ENCODE results near the gene C4orf33.
"Not testable (repeated sequence)": the region's sequence is repeated elsewhere in the genome, so short reads cannot be mapped to it uniquely, and the experiment has no call there.

Gene C4orf33

DNA sequence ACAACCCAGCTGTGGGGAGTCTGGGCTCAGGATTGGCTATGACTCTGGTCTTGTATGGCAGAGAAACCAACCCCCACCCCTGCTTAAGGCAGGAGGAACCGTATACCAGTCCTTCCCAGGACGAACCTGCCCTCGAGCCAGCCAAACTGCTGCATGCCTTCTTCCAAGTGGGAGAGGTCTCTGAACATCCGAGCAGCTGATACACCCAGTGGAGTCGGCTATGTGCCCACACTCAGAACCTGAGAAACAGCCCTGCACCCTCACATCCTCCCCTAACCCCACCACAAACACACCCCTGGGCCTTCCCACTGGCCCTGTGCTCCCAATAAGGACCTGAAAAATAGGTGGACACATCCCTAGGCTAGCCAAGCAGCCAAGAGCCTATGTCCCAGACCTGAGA lies 21.8 kb downstream of the C4orf33 start:
- H3K9me3 ChIP-seq (ENCODE audit: control insufficient read depth in 1 of 2, low read length in 2 of 2) = no peaks in the 10 kb centered on the region
- no peaks in the 10 kb centered on the region for H3K36me3 ChIP-seq (ENCODE audit: control insufficient read depth in 1 of 2, insufficient read depth in 2 of 2, low read length in 2 of 2)
- H3K9ac ChIP-seq (ENCODE audit: low read depth in 1 of 2, low read length in 2 of 2) = no peak overlapping the region
- H3K27ac ChIP-seq (ENCODE audit: low read depth, low read length) = no peak overlapping the region
- H3K4me1 ChIP-seq (ENCODE audit: control insufficient read depth in 1 of 2, insufficient read depth in 2 of 2, low read length in 2 of 2) = no peaks in the 10 kb centered on the region
- H3K4me3 ChIP-seq (ENCODE audit: low read depth in 1 of 2, low read length in 2 of 2) = no peak overlapping the region
- H3K27me3 ChIP-seq (ENCODE audit: control insufficient read depth in 1 of 2, insufficient read depth in 2 of 2, low read length in 2 of 2) = no peaks in the 10 kb centered on the region

GRCh38 chr4:129126614-129127013 lies 30.7 kb downstream of the C4orf33 start:
- H3K27me3 ChIP-seq (ENCODE audit: control insufficient read depth in 1 of 2, insufficient read depth in 2 of 2, low read length in 2 of 2); H3K27ac ChIP-seq (ENCODE audit: low read depth, low read length); H3K9me3 ChIP-seq (ENCODE audit: control insufficient read depth in 1 of 2, low read length in 2 of 2); H3K36me3 ChIP-seq (ENCODE audit: control insufficient read depth in 1 of 2, insufficient read depth in 2 of 2, low read length in 2 of 2); H3K9ac ChIP-seq (ENCODE audit: low read depth in 1 of 2, low read length in 2 of 2); H3K4me1 ChIP-seq (ENCODE audit: control insufficient read depth in 1 of 2, insufficient read depth in 2 of 2, low read length in 2 of 2); H3K4me3 ChIP-seq (ENCODE audit: low read depth in 1 of 2, low read length in 2 of 2): not testable (repeated sequence)

GRCh38 chr4:129129143-129129542 lies 33.2 kb downstream of the C4orf33 start:
- no peaks in the 10 kb centered on the region for H3K27me3 ChIP-seq (ENCODE audit: control insufficient read depth in 1 of 2, insufficient read depth in 2 of 2, low read length in 2 of 2)
- H3K9me3 ChIP-seq (ENCODE audit: control insufficient read depth in 1 of 2, low read length in 2 of 2) = peaks cover 0 to 3% of the 10 kb centered on the region in 2 donors
- no peak overlapping the region for H3K27ac ChIP-seq (ENCODE audit: low read depth, low read length)
- H3K4me3 ChIP-seq (ENCODE audit: low read depth in 1 of 2, low read length in 2 of 2) = no peak overlapping the region
- no peaks in the 10 kb centered on the region for H3K36me3 ChIP-seq (ENCODE audit: control insufficient read depth in 1 of 2, insufficient read depth in 2 of 2, low read length in 2 of 2)
- H3K9ac ChIP-seq (ENCODE audit: low read depth in 1 of 2, low read length in 2 of 2) = no peak overlapping the region
- H3K4me1 ChIP-seq (ENCODE audit: control insufficient read depth in 1 of 2, insufficient read depth in 2 of 2, low read length in 2 of 2) = no peaks in the 10 kb centered on the region

- no peaks in the 10 kb centered on the region for H3K27me3 ChIP-seq (ENCODE audit: control insufficient read depth in 1 of 2, insufficient read depth in 2 of 2, low read length in 2 of 2)
- H3K27ac ChIP-seq (ENCODE audit: low read depth, low read length) = no peak overlapping the region
- H3K4me1 ChIP-seq (ENCODE audit: control insufficient read depth in 1 of 2, insufficient read depth in 2 of 2, low read length in 2 of 2) = no peaks in the 10 kb centered on the region
- H3K9ac ChIP-seq (ENCODE audit: low read depth in 1 of 2, low read length in 2 of 2) = no peak overlapping the region
- no peak overlapping the region for H3K4me3 ChIP-seq (ENCODE audit: low read depth in 1 of 2, low read length in 2 of 2)
- no peaks in the 10 kb centered on the region for H3K36me3 ChIP-seq (ENCODE audit: control insufficient read depth in 1 of 2, insufficient read depth in 2 of 2, low read length in 2 of 2)
- H3K9me3 ChIP-seq (ENCODE audit: control insufficient read depth in 1 of 2, low read length in 2 of 2) = peaks cover 0 to 3% of the 10 kb centered on the region in 2 donors
Measured at GRCh38 chr4:129131343-129131742, 35.4 kb downstream of the C4orf33 start.

- Histone ChIP-seq H3K4me1 (ENCODE audit: control insufficient read depth in 1 of 2, insufficient read depth in 2 of 2, low read length in 2 of 2) (no peaks in the 10 kb centered on the region), H3K9me3 (ENCODE audit: control insufficient read depth in 1 of 2, low read length in 2 of 2) (peaks cover 0 to under 1% of the 10 kb centered on the region in 2 donors), H3K27me3 (ENCODE audit: control insufficient read depth in 1 of 2, insufficient read depth in 2 of 2, low read length in 2 of 2) (no peaks in the 10 kb centered on the region), H3K4me3 (ENCODE audit: low read depth in 1 of 2, low read length in 2 of 2) (no peak overlapping the region), H3K36me3 (ENCODE audit: control insufficient read depth in 1 of 2, insufficient read depth in 2 of 2, low read length in 2 of 2) (no peaks in the 10 kb centered on the region), H3K27ac (ENCODE audit: low read depth, low read length) (no peak overlapping the region), H3K9ac (ENCODE audit: low read depth in 1 of 2, low read length in 2 of 2) (no peak overlapping the region)
Measured at GRCh38 chr4:129136433-129136832, 40.5 kb downstream of the C4orf33 start.

DNA sequence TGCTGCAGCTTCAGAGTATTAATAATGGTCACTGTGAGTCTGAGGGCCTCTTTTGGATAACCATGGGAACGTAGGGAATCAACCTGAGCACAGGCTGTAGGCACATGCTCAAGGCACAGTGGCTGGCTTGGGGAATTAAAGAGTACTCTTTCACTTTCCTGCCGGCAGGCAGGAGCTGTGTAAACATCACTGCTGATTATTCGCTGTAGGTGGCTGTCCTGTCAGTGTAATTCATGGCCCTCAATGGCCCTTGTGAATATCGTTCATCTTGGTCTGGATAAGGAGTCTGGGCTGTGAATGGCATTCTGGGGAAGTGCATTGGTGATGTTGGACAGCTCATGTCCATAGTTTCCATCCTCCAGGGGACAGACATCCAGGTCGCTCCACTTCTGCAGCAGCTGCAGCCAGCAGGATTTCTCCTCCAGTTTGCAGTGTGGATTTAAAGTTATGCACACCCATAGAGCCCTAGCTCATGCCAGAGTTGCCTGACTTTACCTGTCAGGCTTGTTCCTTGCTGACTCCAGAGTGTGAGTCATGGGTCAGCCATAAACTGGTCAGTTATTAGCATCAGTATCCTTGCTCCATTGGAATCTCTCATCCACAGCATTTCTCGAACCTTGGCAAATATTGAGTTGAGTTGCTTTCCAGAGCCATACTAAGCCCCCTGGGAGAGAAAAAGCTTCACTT lies 43.0 kb downstream of the C4orf33 start:
- no peak overlapping the region for H3K4me3 ChIP-seq (ENCODE audit: low read depth in 1 of 2, low read length in 2 of 2)
- no peaks in the 10 kb centered on the region for H3K4me1 ChIP-seq (ENCODE audit: control insufficient read depth in 1 of 2, insufficient read depth in 2 of 2, low read length in 2 of 2)
- H3K9ac ChIP-seq (ENCODE audit: low read depth in 1 of 2, low read length in 2 of 2) = no peak overlapping the region
- H3K27ac ChIP-seq (ENCODE audit: low read depth, low read length) = no peak overlapping the region
- H3K27me3 ChIP-seq (ENCODE audit: control insufficient read depth in 1 of 2, insufficient read depth in 2 of 2, low read length in 2 of 2) = no peaks in the 10 kb centered on the region
- H3K36me3 ChIP-seq (ENCODE audit: control insufficient read depth in 1 of 2, insufficient read depth in 2 of 2, low read length in 2 of 2) = no peaks in the 10 kb centered on the region
- no peaks in the 10 kb centered on the region for H3K9me3 ChIP-seq (ENCODE audit: control insufficient read depth in 1 of 2, low read length in 2 of 2)

- Histone ChIP-seq H3K4me3 (ENCODE audit: low read depth in 1 of 2, low read length in 2 of 2) (no peak overlapping the region), H3K36me3 (ENCODE audit: control insufficient read depth in 1 of 2, insufficient read depth in 2 of 2, low read length in 2 of 2) (no peaks in the 10 kb centered on the region), H3K9me3 (ENCODE audit: control insufficient read depth in 1 of 2, low read length in 2 of 2) (no peaks in the 10 kb centered on the region), H3K4me1 (ENCODE audit: control insufficient read depth in 1 of 2, insufficient read depth in 2 of 2, low read length in 2 of 2) (no peaks in the 10 kb centered on the region), H3K27ac (ENCODE audit: low read depth, low read length) (no peak overlapping the region), H3K27me3 (ENCODE audit: control insufficient read depth in 1 of 2, insufficient read depth in 2 of 2, low read length in 2 of 2) (no peaks in the 10 kb centered on the region), H3K9ac (ENCODE audit: low read depth in 1 of 2, low read length in 2 of 2) (no peak overlapping the region)
Measured at GRCh38 chr4:129140521-129140920, 44.6 kb downstream of the C4orf33 start.

- no peaks in the 10 kb centered on the region for H3K27me3 ChIP-seq (ENCODE audit: control insufficient read depth in 1 of 2, insufficient read depth in 2 of 2, low read length in 2 of 2)
- no peaks in the 10 kb centered on the region for H3K4me1 ChIP-seq (ENCODE audit: control insufficient read depth in 1 of 2, insufficient read depth in 2 of 2, low read length in 2 of 2)
- H3K4me3 ChIP-seq (ENCODE audit: low read depth in 1 of 2, low read length in 2 of 2) = no peak overlapping the region
- no peaks in the 10 kb centered on the region for H3K36me3 ChIP-seq (ENCODE audit: control insufficient read depth in 1 of 2, insufficient read depth in 2 of 2, low read length in 2 of 2)
- H3K9me3 ChIP-seq (ENCODE audit: control insufficient read depth in 1 of 2, low read length in 2 of 2) = no peaks in the 10 kb centered on the region
- no peak overlapping the region for H3K9ac ChIP-seq (ENCODE audit: low read depth in 1 of 2, low read length in 2 of 2)
- H3K27ac ChIP-seq (ENCODE audit: low read depth, low read length) = no peak overlapping the region
Measured at GRCh38 chr4:129143359-129143758, 47.4 kb downstream of the C4orf33 start.

DNA sequence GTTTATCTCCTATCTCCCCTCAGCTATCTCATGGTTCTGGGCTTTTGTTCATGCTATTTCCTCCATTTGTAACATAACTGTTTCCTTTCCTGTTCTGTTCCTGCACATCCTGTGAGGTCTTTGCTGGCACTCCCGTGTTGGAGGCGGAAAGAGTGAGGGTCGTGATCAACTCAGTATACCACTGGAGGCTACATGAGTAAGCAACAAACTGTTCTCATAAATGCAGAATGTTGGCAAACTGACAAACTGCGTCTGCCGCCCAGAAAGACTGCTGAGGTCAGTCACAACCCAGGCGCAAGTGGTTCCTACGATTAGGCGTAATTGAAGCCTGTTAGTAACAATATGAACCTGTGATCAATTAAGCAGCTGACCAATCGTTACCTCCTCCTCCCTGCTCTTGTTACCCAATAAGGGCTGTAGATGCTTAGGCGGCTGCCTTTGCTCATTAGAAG lies 48.8 kb downstream of the C4orf33 start:
- H3K9ac ChIP-seq (ENCODE audit: low read depth in 1 of 2, low read length in 2 of 2) = no peak overlapping the region
- no peak overlapping the region for H3K27ac ChIP-seq (ENCODE audit: low read depth, low read length)
- H3K36me3 ChIP-seq (ENCODE audit: control insufficient read depth in 1 of 2, insufficient read depth in 2 of 2, low read length in 2 of 2) = no peaks in the 10 kb centered on the region
- no peaks in the 10 kb centered on the region for H3K4me1 ChIP-seq (ENCODE audit: control insufficient read depth in 1 of 2, insufficient read depth in 2 of 2, low read length in 2 of 2)
- H3K4me3 ChIP-seq (ENCODE audit: low read depth in 1 of 2, low read length in 2 of 2) = no peak overlapping the region
- no peaks in the 10 kb centered on the region for H3K27me3 ChIP-seq (ENCODE audit: control insufficient read depth in 1 of 2, insufficient read depth in 2 of 2, low read length in 2 of 2)
- H3K9me3 ChIP-seq (ENCODE audit: control insufficient read depth in 1 of 2, low read length in 2 of 2) = no peaks in the 10 kb centered on the region

GRCh38 chr4:129145222-129145730 lies 49.3 kb downstream of the C4orf33 start:
- H3K27me3 ChIP-seq (ENCODE audit: control insufficient read depth in 1 of 2, insufficient read depth in 2 of 2, low read length in 2 of 2) = no peaks in the 10 kb centered on the region
- H3K9me3 ChIP-seq (ENCODE audit: control insufficient read depth in 1 of 2, low read length in 2 of 2) = no peaks in the 10 kb centered on the region
- H3K4me3 ChIP-seq (ENCODE audit: low read depth in 1 of 2, low read length in 2 of 2) = no peak overlapping the region
- H3K27ac ChIP-seq (ENCODE audit: low read depth, low read length) = no peak overlapping the region
- no peaks in the 10 kb centered on the region for H3K36me3 ChIP-seq (ENCODE audit: control insufficient read depth in 1 of 2, insufficient read depth in 2 of 2, low read length in 2 of 2)
- H3K9ac ChIP-seq (ENCODE audit: low read depth in 1 of 2, low read length in 2 of 2) = no peak overlapping the region
- no peaks in the 10 kb centered on the region for H3K4me1 ChIP-seq (ENCODE audit: control insufficient read depth in 1 of 2, insufficient read depth in 2 of 2, low read length in 2 of 2)
